AG04449 (cell line): Measurements from ENCODE around the gene FLOT1.
A peak's percentile ranks its signal among the peaks of the same experiment; 100 is the strongest.

Source experiments
- CTCF ChIA-PET: fragments of 350-600 bp; formaldehyde crosslinking; extraction: SDS; loops from one replicate; lab custom pipeline; 2021; ENCODE audit warnings: antibody characterized with exemption; lab: Yijun Ruan, JAX
- POLR2A ChIA-PET: fragments of 400-600, 350-600 bp; formaldehyde crosslinking; extraction: SDS; loops from one replicate; lab custom pipeline; 2020; ENCODE audit warnings: antibody characterized with exemption, inconsistent platforms; lab: Yijun Ruan, JAX
- DNase-seq: peaks from one replicate; pipeline ENCODE4 v3.0.0-alpha.2; 2010; ENCODE audit warnings: low read depth, low spot score
- H3K4me3 ChIP-seq: 2 replicates; pipeline ENCODE4 v1.5.1; 2011; ENCODE audit warnings: low read depth, mild to moderate bottlenecking, control low read depth, low read length
- TF ChIP-seq, protein P1 (sequence below): IDR thresholded peaks from one replicate; pipeline ENCODE4 v1.5.1; 2011; ENCODE audit warnings: mild to moderate bottlenecking, moderate library complexity, low read length, control low read depth, inconsistent platforms; ENCODE audit not compliant: insufficient read depth; ENCODE audit errors: missing control alignments

FLOT1 gene

GRCh38 chr6:30727920-30728553 is 14.4 kb downstream of the FLOT1 start:
- POLR2A ChIA-PET: interaction anchor here (0.6 to 1.2 kb wide), 5 partner anchors 10 to 92 kb away, joined by 3 to 4 read pairs (median 3); no protein-coding TSS in a partner anchor

GRCh38 chr6:30726506-30727413 is 15.7 kb downstream of the FLOT1 start:
- ChIA-PET POLR2A (interaction anchor here (0.6 to 3.8 kb wide), 18 partner anchors 9 to 157 kb away, joined by 3 to 12 read pairs (median 4); partner anchors contain the start of genes DHX16, FLOT1, IER3 and MDC1), CTCF (interaction anchor here (1.4 to 18.8 kb wide), 5 partner anchors 13 to 152 kb away, joined by 3 to 504 read pairs (median 7); partner anchors contain the start of gene DHX16)

More at GRCh38 chr6:30727920-30728553, 14.4 kb downstream of the FLOT1 start:
- CTCF ChIA-PET: interaction anchor here (0.6 to 18.8 kb wide), 7 partner anchors 11 to 151 kb away, joined by 3 to 504 read pairs (median 5); partner anchors contain the start of gene DHX16
- DNase-seq: no peak
- no peak overlapping the region for H3K4me3 ChIP-seq
- TF ChIP-seq, protein P1, sequence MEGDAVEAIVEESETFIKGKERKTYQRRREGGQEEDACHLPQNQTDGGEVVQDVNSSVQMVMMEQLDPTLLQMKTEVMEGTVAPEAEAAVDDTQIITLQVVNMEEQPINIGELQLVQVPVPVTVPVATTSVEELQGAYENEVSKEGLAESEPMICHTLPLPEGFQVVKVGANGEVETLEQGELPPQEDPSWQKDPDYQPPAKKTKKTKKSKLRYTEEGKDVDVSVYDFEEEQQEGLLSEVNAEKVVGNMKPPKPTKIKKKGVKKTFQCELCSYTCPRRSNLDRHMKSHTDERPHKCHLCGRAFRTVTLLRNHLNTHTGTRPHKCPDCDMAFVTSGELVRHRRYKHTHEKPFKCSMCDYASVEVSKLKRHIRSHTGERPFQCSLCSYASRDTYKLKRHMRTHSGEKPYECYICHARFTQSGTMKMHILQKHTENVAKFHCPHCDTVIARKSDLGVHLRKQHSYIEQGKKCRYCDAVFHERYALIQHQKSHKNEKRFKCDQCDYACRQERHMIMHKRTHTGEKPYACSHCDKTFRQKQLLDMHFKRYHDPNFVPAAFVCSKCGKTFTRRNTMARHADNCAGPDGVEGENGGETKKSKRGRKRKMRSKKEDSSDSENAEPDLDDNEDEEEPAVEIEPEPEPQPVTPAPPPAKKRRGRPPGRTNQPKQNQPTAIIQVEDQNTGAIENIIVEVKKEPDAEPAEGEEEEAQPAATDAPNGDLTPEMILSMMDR: peak; percentile 27

GRCh38 chr6:30725713-30726505 is 16.6 kb downstream of the FLOT1 start:
- H3K4me3 ChIP-seq: no peak overlapping the region
- no peak for DNase-seq
- TF ChIP-seq, protein P1: no peak
- POLR2A ChIA-PET: interaction anchor here (0.6 to 3.8 kb wide), 17 partner anchors 10 to 243 kb away, joined by 3 to 12 read pairs (median 4); partner anchors contain the start of genes DHX16, FLOT1, IER3 and NRM
- CTCF ChIA-PET: interaction anchor here (1.4 to 18.8 kb wide), 3 partner anchors 48 to 151 kb away, joined by 3 to 504 read pairs (median 10); partner anchors contain the start of gene DHX16

More at GRCh38 chr6:30726506-30727413, 15.7 kb downstream of the FLOT1 start:
- TF ChIP-seq, protein P1: no peak
- H3K4me3 ChIP-seq: no peak overlapping the region
- DNase-seq: no peak

DNA sequence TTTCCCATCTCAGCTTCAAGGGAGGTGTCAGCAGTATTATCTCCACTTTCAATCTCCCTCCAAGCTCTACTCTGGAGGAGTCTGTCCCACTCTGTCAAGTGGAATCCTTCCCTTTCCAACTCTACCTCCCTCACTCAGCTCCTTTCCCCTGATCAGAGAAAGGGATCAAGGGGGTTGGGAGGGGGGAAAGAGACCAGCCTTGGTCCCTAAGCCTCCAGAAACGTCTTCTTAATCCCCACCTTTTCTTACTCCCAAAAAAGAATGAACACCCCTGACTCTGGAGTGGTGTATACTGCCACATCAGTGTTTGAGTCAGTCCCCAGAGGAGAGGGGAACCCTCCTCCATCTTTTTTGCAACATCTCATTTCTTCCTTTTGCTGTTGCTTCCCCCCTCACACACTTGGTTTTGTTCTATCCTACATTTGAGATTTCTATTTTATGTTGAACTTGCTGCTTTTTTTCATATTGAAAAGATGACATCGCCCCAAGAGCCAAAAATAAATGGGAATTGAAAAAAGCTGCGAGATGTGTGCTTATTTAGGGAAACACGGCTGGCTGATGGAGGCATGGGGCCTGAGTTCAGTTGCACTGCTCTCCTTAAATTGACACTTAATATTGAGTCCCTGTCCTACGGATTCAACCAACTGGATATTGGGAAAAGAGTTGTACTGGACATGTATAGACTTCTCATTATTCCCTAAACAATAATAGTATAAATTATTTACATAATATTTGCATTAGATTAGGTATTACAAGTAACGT is 17.4 kb downstream of the FLOT1 start:
- no peak for DNase-seq
- ChIA-PET CTCF (interaction anchor here (0.5 to 18.8 kb wide), 5 partner anchors 9 to 151 kb away, joined by 3 to 504 read pairs (median 10); partner anchors contain the start of gene DHX16), POLR2A (interaction anchor here (0.7 to 3.8 kb wide), 11 partner anchors 17 to 242 kb away, joined by 3 to 12 read pairs (median 3); partner anchors contain the start of genes DHX16 and FLOT1)
- no peak overlapping the region; the same call in 1 of the 2 replicates for H3K4me3 ChIP-seq
- TF ChIP-seq, protein P1: no peak
